ENCODE measurements around the gene SNX10. TPM values are rescaled to one million over a fixed set of nuclear protein-coding genes. Genes with fewer than 3 reads are reported as not detected.

SNX10 gene
- total RNA-seq, 1 experiment from 2014 or later = not detected

GRCh38 chr7:26367219-26367711 is 75.6 kb downstream of the SNX10 start:
- no peak for DNase-seq (ENCODE audit: low spot score)

- peak; percentile 21 for DNase-seq (ENCODE audit: low spot score)
Measured at GRCh38 chr7:26368542-26368941, 76.9 kb downstream of the SNX10 start.

- DNase-seq (ENCODE audit: low spot score) = peak; percentile 83
Measured at GRCh38 chr7:26369593-26369992, 77.9 kb downstream of the SNX10 start.

- no peak for DNase-seq (ENCODE audit: low spot score)
Measured at GRCh38 chr7:26370011-26370410, 78.3 kb downstream of the SNX10 start.

- no peak for DNase-seq (ENCODE audit: low spot score)
Measured at GRCh38 chr7:26372249-26372648, 80.6 kb downstream of the SNX10 start.

- DNase-seq (ENCODE audit: low spot score) = no peak
Measured at GRCh38 chr7:26372704-26373103, 81.0 kb downstream of the SNX10 start.

- DNase-seq (ENCODE audit: low spot score) = no peak
Measured at GRCh38 chr7:26374647-26375373, 83.1 kb downstream of the SNX10 start.

GRCh38 chr7:26375726-26376174 is 84.1 kb downstream of the SNX10 start:
- DNase-seq (ENCODE audit: low spot score) = no peak

GRCh38 chr7:26376175-26376917 is 84.7 kb downstream of the SNX10 start:
- no peak for DNase-seq (ENCODE audit: low spot score)

- DNase-seq (ENCODE audit: low spot score) = no peak
Measured at GRCh38 chr7:26378016-26378415, 86.4 kb downstream of the SNX10 start.

GRCh38 chr7:26379711-26380110 is 88.0 kb downstream of the SNX10 start:
- no peak for DNase-seq (ENCODE audit: low spot score)

GRCh38 chr7:26381476-26382353 is 90.1 kb downstream of the SNX10 start:
- no peak for DNase-seq (ENCODE audit: low spot score)

GRCh38 chr7:26385240-26385639 is 93.6 kb downstream of the SNX10 start:
- no peak for DNase-seq (ENCODE audit: low spot score)

- DNase-seq (ENCODE audit: low spot score) = no peak
Measured at GRCh38 chr7:26387731-26388130, 96.1 kb downstream of the SNX10 start.

GRCh38 chr7:26388256-26388655 is 96.6 kb downstream of the SNX10 start:
- DNase-seq (ENCODE audit: low spot score) = no peak

- no peak for DNase-seq (ENCODE audit: low spot score)
Measured at GRCh38 chr7:26390016-26390415, 98.4 kb downstream of the SNX10 start.

GRCh38 chr7:26393818-26394217 is 102.2 kb downstream of the SNX10 start:
- DNase-seq (ENCODE audit: low spot score) = no peak

GRCh38 chr7:26397332-26397731 is 105.7 kb downstream of the SNX10 start:
- DNase-seq (ENCODE audit: low spot score) = no peak

GRCh38 chr7:26397796-26398426 is 106.2 kb downstream of the SNX10 start:
- no peak for DNase-seq (ENCODE audit: low spot score)

GRCh38 chr7:26398427-26398755 is 106.7 kb downstream of the SNX10 start:
- DNase-seq (ENCODE audit: low spot score) = peak; percentile 20

GRCh38 chr7:26398756-26399509 is 107.3 kb downstream of the SNX10 start:
- DNase-seq (ENCODE audit: low spot score) = peak; percentile 61
